HG03103 (cell line): ENCODE measurements around the gene NIPAL3.
"Not testable (repeated sequence)": the region's sequence is repeated elsewhere in the genome, so short reads cannot be mapped to it uniquely, and the experiment has no call there.

Source experiments
- ATAC-seq: cut with Tn5 transposase; IDR thresholded peaks from one replicate; pipeline ENCODE4 v1.9.1; 2021; ENCODE audit warnings: low read depth; ENCODE audit not compliant: unreplicated experiment

NIPAL3 gene

DNA sequence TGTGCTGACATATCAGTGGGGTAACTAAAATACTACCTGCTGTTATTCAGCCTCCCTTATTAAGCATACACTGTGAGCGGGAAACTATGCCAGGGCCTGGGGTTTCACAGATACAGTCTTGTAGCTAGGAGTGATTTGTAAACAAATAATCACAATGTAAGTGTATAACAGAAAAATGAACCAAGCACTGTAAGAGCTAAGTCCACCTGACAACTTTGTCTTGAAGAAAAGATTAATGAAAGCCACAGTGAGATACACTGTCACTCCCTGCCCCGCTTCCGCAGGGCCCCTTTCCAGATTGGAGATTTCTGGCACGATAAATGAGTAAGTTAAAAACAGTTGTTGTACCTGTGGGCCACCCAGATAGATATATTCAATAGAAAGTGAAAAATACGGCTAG is 91.8 kb downstream of the NIPAL3 start:
- no peak for ATAC-seq

DNA sequence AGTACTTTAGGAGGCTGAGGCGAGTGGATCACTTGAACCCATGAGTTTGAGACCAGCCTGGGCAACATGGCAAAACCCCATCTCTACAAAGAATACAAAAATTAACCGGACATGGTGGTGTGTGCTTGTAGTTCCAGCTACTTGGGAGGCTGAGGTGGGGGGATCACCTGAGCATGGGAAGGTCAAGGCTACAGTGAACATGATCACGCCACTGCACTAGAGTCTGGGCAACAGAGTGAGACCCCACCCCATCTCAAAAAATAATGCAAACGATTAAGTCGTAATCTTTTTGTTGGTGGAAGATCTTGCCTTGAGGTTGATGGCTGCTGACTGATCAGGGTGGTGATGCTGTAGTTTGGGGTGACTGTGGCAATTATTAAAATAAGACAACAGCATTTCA is 93.3 kb downstream of the NIPAL3 start:
- no peak for ATAC-seq

DNA sequence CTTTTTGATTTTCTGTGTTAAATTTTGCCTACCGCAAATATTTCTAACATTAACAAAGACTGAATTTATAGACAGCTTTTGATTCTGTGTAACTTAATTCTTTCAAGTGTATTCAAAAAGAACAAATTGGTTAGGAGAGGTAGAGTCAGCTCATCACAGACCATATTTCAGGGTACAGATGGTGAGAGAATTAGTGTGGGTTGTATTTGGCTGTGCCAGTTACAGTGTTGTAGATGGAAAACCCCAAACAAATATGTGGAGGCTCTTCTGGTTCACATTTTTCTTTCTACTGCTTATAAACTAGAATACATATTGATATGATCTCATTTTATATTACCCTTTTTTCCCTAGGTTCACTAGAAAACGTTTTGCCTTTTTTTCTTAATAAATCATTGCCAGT is 98.1 kb downstream of the NIPAL3 start:
- no peak for ATAC-seq

DNA sequence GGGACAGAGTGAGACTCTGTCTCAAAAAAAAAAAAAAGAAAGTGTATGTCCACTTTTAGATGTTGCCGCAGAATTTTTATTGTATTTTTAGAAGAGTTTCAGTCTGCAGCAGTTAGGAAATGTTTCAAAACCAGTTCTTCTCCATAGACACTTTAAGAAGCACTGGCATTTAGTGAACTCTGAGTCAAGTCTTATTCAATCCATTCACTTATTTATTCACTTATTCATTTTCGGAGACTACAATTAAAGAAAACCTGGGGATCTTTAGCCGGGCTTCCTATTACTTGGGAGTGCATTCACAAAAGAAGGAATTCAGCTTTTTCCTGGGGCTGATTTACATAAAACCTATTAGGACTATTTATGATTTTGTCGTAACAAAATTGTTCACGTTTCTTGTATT is 99.3 kb downstream of the NIPAL3 start:
- no peak for ATAC-seq

DNA sequence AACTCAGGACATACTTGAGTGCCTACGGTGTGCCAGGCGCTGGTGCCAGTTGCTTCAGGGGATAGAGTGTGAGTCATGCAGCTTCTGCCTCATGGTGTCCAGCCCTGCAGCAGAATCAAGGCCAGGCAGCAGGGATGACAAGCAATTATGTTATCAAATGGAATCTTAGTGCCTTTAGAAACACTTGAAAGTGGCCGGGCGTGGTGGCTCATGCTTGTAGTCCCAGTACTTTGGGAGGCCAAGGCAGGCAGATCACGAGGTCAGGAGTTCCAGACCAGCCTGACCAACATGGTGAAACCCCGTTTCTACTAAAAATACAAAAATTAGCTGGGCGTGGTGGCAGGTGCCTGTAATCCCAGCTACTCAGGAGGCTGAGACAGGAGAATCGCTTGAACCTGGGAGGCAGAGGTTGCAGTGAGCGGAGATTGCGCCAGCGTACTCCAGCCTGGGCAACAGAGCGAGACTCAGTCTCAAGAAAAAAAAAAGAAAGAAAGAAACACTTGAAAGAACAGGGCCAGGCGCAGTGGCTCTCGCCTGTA is 100.1 kb downstream of the NIPAL3 start:
- not testable (repeated sequence) for ATAC-seq

DNA sequence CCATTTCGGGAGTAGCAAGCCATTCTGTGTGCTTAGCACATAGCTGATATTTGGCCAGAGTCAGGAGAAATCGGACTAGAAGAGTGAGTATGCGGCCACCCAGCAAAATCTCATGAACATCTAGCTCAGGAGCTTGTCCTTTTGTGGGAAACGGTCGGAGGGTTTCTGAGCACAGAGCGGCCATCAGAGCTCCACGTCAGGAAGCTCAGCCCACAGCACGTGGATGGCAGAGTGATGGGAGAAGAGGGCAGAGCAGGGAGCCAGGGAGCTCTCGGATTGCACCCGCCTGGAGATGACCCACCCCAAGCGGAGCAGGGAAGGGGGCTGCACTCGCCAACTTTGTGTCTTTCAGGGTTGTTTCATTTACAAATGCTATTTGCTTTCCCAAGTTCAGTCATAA is 100.9 kb downstream of the NIPAL3 start:
- ATAC-seq = no peak

DNA sequence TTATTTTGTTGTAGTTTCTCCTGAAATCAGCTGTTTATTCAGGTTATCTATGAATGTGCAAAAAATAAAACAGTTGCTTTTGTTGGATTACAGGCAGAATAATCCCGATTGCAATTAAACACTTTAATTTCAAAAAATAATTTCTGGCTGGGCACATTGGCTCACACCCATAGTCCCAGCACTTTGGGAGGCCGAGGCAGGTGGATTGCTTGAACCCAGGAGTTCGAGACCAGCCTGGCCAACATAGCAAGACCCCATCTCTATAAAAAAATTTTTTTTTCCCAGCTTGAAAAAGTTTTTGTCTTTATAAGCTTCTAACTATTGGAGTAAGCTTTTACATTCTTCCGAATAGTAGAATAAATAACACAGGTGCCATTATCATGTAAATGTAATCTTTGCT is 102.3 kb downstream of the NIPAL3 start:
- ATAC-seq = no peak

DNA sequence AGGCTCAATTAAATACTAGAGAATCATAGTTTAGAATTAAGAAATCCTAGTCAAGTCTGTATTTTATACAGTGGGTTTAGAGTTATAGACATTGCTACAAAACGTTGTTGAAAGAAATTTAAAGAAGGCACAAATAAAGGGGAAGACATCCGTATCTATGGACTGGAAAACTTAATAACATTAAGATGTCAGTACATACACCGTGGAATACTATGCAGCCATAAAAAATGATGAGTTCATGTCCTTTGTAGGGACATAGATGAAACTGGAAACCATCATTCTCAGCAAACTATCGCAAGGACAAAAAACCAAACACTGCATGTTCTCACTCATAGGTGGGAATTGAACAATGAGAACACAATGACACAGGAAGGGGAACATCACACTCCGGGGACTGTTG is 104.7 kb downstream of the NIPAL3 start:
- not testable (repeated sequence) for ATAC-seq
